ENCODE results near the gene EXOC3L1. TPM values are rescaled to one million over a fixed set of nuclear protein-coding genes. Genes with fewer than 3 reads are reported as not detected.

Gene EXOC3L1
- total and polyA plus RNA-seq, 2 of the 13 experiments (the other 11 are each of a cell fraction or from before 2014, with no cell fraction given): 0.12 TPM; not detected in 1

DNA sequence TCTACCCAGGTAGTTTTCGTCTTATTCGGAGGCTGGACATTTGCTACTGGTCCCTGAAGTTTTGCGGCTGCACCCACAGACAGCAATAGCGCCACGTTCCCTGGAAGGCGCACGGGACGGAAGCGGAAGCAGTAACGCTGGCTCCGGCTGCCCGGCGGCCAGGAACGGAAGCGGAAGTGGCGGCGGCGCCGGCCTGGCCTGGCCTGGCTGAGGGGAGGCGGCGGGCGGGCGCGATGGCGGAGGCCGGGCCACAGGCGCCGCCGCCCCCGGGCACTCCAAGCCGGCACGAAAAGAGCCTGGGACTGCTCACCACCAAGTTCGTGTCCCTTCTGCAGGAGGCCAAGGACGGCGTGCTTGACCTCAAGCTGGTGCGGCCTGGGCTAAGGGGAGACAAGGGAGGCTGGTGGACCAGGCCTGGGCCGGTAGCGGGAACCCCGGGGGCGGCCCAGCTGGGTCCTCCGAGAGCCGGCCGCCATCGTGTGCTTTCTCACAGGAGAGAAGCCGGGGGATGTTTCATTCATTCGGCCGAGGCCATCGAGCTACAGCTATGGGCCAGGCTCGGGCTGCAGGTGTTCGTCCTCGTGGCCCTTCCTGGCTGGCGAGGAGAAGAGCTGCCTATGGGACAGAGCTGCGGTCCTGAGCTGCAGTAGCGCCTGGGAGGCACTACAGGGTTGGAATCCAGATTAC lies 2.2 kb upstream of the EXOC3L1 start, which contains the start of gene E2F4 (continued):
- TF ChIP-seq ZNF776 (CRISPR knock-in tag; IDR thresholded peaks at IDR 0.05) (no peak; the same call in 1 of the 2 replicates), CENPX (CRISPR knock-in tag; IDR thresholded peaks at IDR 0.05) (no peak), ISX (CRISPR knock-in tag; conservative IDR thresholded peaks at IDR 0.05) (peak; percentile 68; the same call in 1 of the 2 replicates), MTF2 (CRISPR knock-in tag; IDR thresholded peaks at IDR 0.05; ENCODE audit: borderline replicate concordance) (no peak), ZNF577 (CRISPR knock-in tag; IDR thresholded peaks at IDR 0.05; ENCODE audit: borderline replicate concordance, low read depth) (no peak), ZNF225 (CRISPR knock-in tag; IDR thresholded peaks at IDR 0.05) (peak; percentile 88), KLF12 (CRISPR knock-in tag; IDR thresholded peaks at IDR 0.05; ENCODE audit: borderline replicate concordance) (peak; percentile 85; the same call in 1 of the 2 replicates), EHMT2 (IDR thresholded peaks at IDR 0.05; ENCODE audit: borderline replicate concordance, low read depth, low read length) (no peak), ZNF816 (CRISPR knock-in tag; IDR thresholded peaks at IDR 0.05; ENCODE audit: borderline replicate concordance) (no peak), CHD4 (IDR thresholded peaks at IDR 0.05; ENCODE audit: borderline replicate concordance, low read length) (no peak), ZNF232 (CRISPR knock-in tag; IDR thresholded peaks at IDR 0.05; ENCODE audit: borderline replicate concordance) (0 out of 2 replicates have a peak, but pooled peaks have one; percentile 14), ZFP41 (CRISPR knock-in tag; IDR thresholded peaks at IDR 0.05; ENCODE audit: borderline replicate concordance) (peak; percentile 62; the same call in 1 of the 2 replicates), BCL6 (CRISPR knock-in tag; IDR thresholded peaks at IDR 0.05) (peak; percentile 28; the same call in 1 of the 2 replicates), ESRRA (CRISPR knock-in tag; IDR thresholded peaks at IDR 0.05; ENCODE audit: low read depth) (no peak; the same call in 1 of the 2 replicates), AHR (CRISPR knock-in tag; IDR thresholded peaks at IDR 0.05) (no peak; the same call in 1 of the 2 replicates), ZFP82 (CRISPR knock-in tag; IDR thresholded peaks at IDR 0.05; ENCODE audit: borderline replicate concordance) (no peak), TEAD3 (CRISPR knock-in tag; optimal IDR thresholded peaks at IDR 0.05; ENCODE audit: borderline replicate concordance) (peak; percentile 71), GFI1 (CRISPR knock-in tag; IDR thresholded peaks at IDR 0.05; ENCODE audit: borderline replicate concordance) (no peak; the same call in 1 of the 2 replicates), ZNF607 (CRISPR knock-in tag; IDR thresholded peaks at IDR 0.05; ENCODE audit: borderline replicate concordance) (0 out of 2 replicates have a peak, but pooled peaks have one; percentile 19)
- TF ChIP-seq, protein P1, sequence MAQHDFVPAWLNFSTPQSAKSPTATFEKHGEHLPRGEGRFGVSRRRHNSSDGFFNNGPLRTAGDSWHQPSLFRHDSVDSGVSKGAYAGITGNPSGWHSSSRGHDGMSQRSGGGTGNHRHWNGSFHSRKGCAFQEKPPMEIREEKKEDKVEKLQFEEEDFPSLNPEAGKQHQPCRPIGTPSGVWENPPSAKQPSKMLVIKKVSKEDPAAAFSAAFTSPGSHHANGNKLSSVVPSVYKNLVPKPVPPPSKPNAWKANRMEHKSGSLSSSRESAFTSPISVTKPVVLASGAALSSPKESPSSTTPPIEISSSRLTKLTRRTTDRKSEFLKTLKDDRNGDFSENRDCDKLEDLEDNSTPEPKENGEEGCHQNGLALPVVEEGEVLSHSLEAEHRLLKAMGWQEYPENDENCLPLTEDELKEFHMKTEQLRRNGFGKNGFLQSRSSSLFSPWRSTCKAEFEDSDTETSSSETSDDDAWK (CRISPR knock-in tag; IDR thresholded peaks at IDR 0.05): no peak
- TF ChIP-seq, protein P2, sequence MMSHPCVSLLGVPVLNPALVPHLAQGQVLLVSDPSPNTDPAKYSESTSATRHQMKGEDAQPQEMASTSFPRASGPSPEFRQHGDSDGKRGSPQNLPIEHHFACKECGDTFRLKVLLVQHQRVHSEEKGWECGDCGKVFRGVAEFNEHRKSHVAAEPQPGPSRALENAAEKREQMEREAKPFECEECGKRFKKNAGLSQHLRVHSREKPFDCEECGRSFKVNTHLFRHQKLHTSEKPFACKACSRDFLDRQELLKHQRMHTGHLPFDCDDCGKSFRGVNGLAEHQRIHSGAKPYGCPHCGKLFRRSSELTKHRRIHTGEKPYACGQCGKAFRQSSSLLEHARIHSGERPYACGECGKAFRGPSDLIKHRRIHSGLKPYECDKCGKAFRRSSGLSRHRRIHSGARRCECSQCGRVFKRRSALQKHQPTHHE (CRISPR knock-in tag; IDR thresholded peaks at IDR 0.05; ENCODE audit: borderline replicate concordance): peak; percentile 72; the same call in 1 of the 2 replicates
- TF ChIP-seq, protein P3, sequence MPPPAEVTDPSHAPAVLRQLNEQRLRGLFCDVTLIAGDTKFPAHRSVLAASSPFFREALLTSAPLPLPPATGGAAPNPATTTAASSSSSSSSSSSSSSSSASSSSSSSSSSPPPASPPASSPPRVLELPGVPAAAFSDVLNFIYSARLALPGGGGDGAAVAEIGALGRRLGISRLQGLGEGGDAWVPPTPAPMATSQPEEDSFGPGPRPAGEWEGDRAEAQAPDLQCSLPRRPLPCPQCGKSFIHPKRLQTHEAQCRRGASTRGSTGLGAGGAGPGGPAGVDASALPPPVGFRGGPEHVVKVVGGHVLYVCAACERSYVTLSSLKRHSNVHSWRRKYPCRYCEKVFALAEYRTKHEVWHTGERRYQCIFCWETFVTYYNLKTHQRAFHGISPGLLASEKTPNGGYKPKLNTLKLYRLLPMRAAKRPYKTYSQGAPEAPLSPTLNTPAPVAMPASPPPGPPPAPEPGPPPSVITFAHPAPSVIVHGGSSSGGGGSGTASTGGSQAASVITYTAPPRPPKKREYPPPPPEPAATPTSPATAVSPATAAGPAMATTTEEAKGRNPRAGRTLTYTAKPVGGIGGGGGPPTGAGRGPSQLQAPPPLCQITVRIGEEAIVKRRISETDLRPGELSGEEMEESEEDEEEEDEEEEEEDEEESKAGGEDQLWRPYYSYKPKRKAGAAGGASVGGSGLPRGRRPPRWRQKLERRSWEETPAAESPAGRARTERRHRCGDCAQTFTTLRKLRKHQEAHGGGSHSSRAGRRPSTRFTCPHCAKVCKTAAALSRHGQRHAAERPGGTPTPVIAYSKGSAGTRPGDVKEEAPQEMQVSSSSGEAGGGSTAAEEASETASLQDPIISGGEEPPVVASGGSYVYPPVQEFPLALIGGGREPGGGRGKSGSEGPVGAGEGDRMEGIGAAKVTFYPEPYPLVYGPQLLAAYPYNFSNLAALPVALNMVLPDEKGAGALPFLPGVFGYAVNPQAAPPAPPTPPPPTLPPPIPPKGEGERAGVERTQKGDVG (CRISPR knock-in tag; IDR thresholded peaks at IDR 0.05; ENCODE audit: borderline replicate concordance): no peak
- TF ChIP-seq, protein P4, sequence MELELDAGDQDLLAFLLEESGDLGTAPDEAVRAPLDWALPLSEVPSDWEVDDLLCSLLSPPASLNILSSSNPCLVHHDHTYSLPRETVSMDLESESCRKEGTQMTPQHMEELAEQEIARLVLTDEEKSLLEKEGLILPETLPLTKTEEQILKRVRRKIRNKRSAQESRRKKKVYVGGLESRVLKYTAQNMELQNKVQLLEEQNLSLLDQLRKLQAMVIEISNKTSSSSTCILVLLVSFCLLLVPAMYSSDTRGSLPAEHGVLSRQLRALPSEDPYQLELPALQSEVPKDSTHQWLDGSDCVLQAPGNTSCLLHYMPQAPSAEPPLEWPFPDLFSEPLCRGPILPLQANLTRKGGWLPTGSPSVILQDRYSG (CRISPR knock-in tag; IDR thresholded peaks at IDR 0.05): peak; percentile 91

Measured in HepG2 (cell line).